ENCODE measurements around the gene NCOA1.

The NCOA1 gene

GRCh38 chr2:24711865-24712264 is 220.8 kb downstream of the NCOA1 start:
- no peak for DNase-seq

- DNase-seq, result no peak
These were observed 221.2 kb downstream of the NCOA1 start for GRCh38 chr2:24712296-24712695.

- DNase-seq, result no peak
These were observed 226.4 kb downstream of the NCOA1 start for GRCh38 chr2:24717263-24717951.

GRCh38 chr2:24720310-24720709 is 229.3 kb downstream of the NCOA1 start:
- DNase-seq, result no peak

- no peak for DNase-seq
These were observed 230.4 kb downstream of the NCOA1 start for GRCh38 chr2:24721470-24721869.

- DNase-seq, result no peak
These were observed 231.2 kb downstream of the NCOA1 start for GRCh38 chr2:24722141-24722790.

GRCh38 chr2:24723191-24723590 is 232.1 kb downstream of the NCOA1 start:
- no peak for DNase-seq

- DNase-seq, result no peak
These were observed 232.6 kb downstream of the NCOA1 start for GRCh38 chr2:24723665-24724064.

GRCh38 chr2:24724111-24724775 is 233.2 kb downstream of the NCOA1 start:
- DNase-seq, result no peak

- no peak for DNase-seq
These were observed 234.9 kb downstream of the NCOA1 start for GRCh38 chr2:24725956-24726355.

GRCh38 chr2:24730481-24730880 is 239.4 kb downstream of the NCOA1 start:
- DNase-seq, result no peak

- DNase-seq, result no peak
These were observed 240.0 kb downstream of the NCOA1 start for GRCh38 chr2:24731040-24731439.

GRCh38 chr2:24731923-24732322 is 240.9 kb downstream of the NCOA1 start:
- DNase-seq, result no peak

GRCh38 chr2:24734741-24735140 is 243.7 kb downstream of the NCOA1 start:
- DNase-seq, result no peak

- DNase-seq, result no peak
These were observed 248.4 kb downstream of the NCOA1 start for GRCh38 chr2:24739354-24740025.

- no peak for DNase-seq
These were observed 249.1 kb downstream of the NCOA1 start for GRCh38 chr2:24740142-24740541.

- DNase-seq, result no peak
These were observed 251.7 kb downstream of the NCOA1 start for GRCh38 chr2:24742730-24743129.

GRCh38 chr2:24743924-24744323 is 252.9 kb downstream of the NCOA1 start:
- DNase-seq, result no peak

- no peak for DNase-seq
These were observed 253.3 kb downstream of the NCOA1 start for GRCh38 chr2:24744356-24744755.

GRCh38 chr2:24745825-24746224 is 254.8 kb downstream of the NCOA1 start:
- no peak for DNase-seq

GRCh38 chr2:24747299-24747698 is 256.2 kb downstream of the NCOA1 start:
- DNase-seq, result no peak

- no peak for DNase-seq
These were observed 258.1 kb downstream of the NCOA1 start for GRCh38 chr2:24749069-24749691.
